ENCODE results near the gene GCDH. TPM values are rescaled to one million over a fixed set of nuclear protein-coding genes. Genes with fewer than 3 reads are reported as not detected.
A peak's percentile ranks its signal among the peaks of the same experiment; 100 is the strongest.

Gene GCDH
- total RNA-seq, 1 donor from 2014 or later = 20.0 TPM

- Mint-ChIP-seq H3K4me1 (ENCODE audit: unreplicated experiment) (no peaks in the 10 kb centered on the region), H3K9me3 (ENCODE audit: unreplicated experiment) (no peaks in the 10 kb centered on the region), H3K4me3 (ENCODE audit: unreplicated experiment) (no peak overlapping the region), H3K36me3 (ENCODE audit: low read depth, unreplicated experiment) (peaks cover 15% of the 10 kb centered on the region), H3K27me3 (ENCODE audit: unreplicated experiment) (peaks cover 6% of the 10 kb centered on the region), H3K27ac (ENCODE audit: unreplicated experiment) (no peak overlapping the region)
- DNase-seq (ENCODE audit: low spot score) = no peak
- no peak for TF ChIP-seq CTCF (IDR thresholded peaks at IDR 0.05; ENCODE audit: unreplicated experiment)
Measured at GRCh38 chr19:12872941-12873890, 17.7 kb upstream of the GCDH start.

- DNase-seq (ENCODE audit: low spot score) = no peak
- Mint-ChIP-seq H3K27ac (ENCODE audit: unreplicated experiment) (no peak overlapping the region), H3K4me1 (ENCODE audit: unreplicated experiment) (no peaks in the 10 kb centered on the region), H3K36me3 (ENCODE audit: low read depth, unreplicated experiment) (peaks cover 12% of the 10 kb centered on the region), H3K4me3 (ENCODE audit: unreplicated experiment) (no peak overlapping the region), H3K27me3 (ENCODE audit: unreplicated experiment) (peaks cover 3% of the 10 kb centered on the region), H3K9me3 (ENCODE audit: unreplicated experiment) (no peaks in the 10 kb centered on the region)
- no peak for TF ChIP-seq CTCF (IDR thresholded peaks at IDR 0.05; ENCODE audit: unreplicated experiment)
Measured at GRCh38 chr19:12873891-12874745, 16.8 kb upstream of the GCDH start.

- no peak for DNase-seq (ENCODE audit: low spot score)
- Mint-ChIP-seq H3K36me3 (ENCODE audit: low read depth, unreplicated experiment) (peaks cover 12% of the 10 kb centered on the region), H3K9me3 (ENCODE audit: unreplicated experiment) (no peaks in the 10 kb centered on the region), H3K27ac (ENCODE audit: unreplicated experiment) (no peak overlapping the region), H3K4me3 (ENCODE audit: unreplicated experiment) (no peak overlapping the region), H3K4me1 (ENCODE audit: unreplicated experiment) (no peaks in the 10 kb centered on the region), H3K27me3 (ENCODE audit: unreplicated experiment) (peaks cover 3% of the 10 kb centered on the region)
- no peak for TF ChIP-seq CTCF (IDR thresholded peaks at IDR 0.05; ENCODE audit: unreplicated experiment)
Measured at GRCh38 chr19:12875086-12875485, 15.9 kb upstream of the GCDH start.

GRCh38 chr19:12880551-12881171, 10.3 kb upstream of the GCDH start:
- Mint-ChIP-seq H3K27ac (ENCODE audit: unreplicated experiment) (no peak overlapping the region), H3K36me3 (ENCODE audit: low read depth, unreplicated experiment) (peaks cover 3% of the 10 kb centered on the region), H3K9me3 (ENCODE audit: unreplicated experiment) (no peaks in the 10 kb centered on the region), H3K27me3 (ENCODE audit: unreplicated experiment) (peaks cover 7% of the 10 kb centered on the region), H3K4me1 (ENCODE audit: unreplicated experiment) (no peaks in the 10 kb centered on the region), H3K4me3 (ENCODE audit: unreplicated experiment) (peak overlapping the region; percentile 88)
- DNase-seq (ENCODE audit: low spot score) = peak; percentile 37
- no peak for TF ChIP-seq CTCF (IDR thresholded peaks at IDR 0.05; ENCODE audit: unreplicated experiment)

All from endothelial cell (in vitro differentiated cells).